T47D (cell line): ENCODE measurements around the gene DUT.

Experiments used
- DNase-seq, 2 experiments: peaks; one replicate each; pipeline versions ENCODE4 v3.0.0 to v3.0.0-alpha.2; 2011 to 2012; ENCODE audit warnings: low read depth in 1 of 2, low spot score in 1 of 2
- JUND ChIP-seq: IDR thresholded peaks from 2 replicates; pipeline ENCODE4 v1.6.1; 2012; ENCODE audit warnings: low read depth
- in situ Hi-C: cut with HindIII; loops from 2 replicates; pipeline ENCODE4 v1.10.0; 2016; ENCODE audit warnings: low sequenced_read_pairs, low pct_unique_long_range_greater_than_20kb

DUT gene

DNA sequence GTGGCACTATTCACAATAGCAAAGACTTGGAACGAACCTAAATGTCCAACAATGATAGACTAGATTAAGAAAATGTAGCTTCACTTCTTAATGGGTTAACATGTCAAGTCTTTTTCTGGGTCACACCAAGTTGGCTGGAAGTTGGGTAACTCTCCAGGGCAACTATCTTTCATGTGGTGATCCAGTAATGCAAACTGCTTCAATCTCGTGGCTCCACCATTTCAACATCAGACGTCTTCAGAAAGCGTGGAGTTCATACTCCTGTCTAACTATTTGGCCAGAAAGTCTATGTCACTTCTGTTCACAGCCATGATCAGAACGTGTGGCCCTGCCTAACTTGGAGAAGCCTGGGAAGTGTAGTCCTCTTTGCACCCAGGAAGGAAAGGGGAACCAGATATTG, 32.2 kb downstream of the DUT start:
- in situ Hi-C loops: no loop called here
- no peak for TF ChIP-seq JUND
- no peak for DNase-seq

DNA sequence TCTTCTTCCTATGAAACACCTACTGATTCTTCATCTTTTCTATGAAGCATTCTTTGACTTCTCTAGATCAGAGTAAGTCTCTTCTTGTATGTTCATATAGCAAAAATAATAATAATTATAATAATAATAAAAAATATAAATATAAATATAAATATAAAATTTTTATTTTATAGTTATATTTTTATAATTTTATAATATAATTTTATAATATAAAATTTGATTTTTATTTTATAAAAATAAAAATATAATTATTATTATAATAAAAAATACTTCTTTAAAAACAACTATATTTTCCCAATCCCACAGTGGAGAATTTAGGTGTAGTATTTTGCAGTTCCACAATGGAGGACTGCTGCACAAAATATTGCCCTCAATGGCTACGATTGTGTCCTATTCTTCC, 34.3 kb downstream of the DUT start:
- DNase-seq: no peak
- TF ChIP-seq JUND: no peak
- in situ Hi-C loops: no loop called here

DNA sequence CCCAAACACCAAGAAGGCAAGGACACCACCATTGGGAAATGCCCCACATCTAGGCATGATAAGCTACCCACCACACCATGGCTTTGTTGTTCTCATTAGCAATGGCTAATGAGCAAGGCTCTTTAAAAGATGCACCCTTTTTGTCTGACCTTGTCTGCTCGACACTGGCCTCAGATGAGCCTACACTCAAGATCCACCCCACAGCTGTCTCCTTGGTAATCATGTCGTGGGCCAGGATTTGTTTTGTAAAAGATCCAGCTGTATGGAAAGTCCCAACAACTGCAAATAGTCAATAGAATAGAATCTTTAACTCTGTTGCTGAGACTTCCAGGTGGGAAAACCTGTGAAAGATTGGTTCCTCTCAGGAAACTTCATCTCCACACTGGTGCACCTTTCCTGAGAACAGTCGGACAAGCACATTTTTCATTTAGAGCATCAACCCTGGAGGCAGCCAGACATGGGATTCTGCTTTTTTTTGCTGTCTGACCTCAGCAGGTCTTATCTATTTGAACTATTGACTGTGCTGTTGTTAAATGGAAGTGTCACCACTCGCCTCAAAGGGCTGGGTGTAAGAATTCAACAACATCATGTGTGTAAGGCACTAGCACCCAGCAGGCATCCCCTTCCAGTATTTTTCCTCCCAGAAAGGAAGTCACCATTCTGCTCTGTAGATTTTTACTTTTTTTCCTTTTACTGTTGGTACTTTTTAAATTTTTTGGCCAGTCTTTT, 35.5 kb downstream of the DUT start:
- no peak for TF ChIP-seq JUND

DNA sequence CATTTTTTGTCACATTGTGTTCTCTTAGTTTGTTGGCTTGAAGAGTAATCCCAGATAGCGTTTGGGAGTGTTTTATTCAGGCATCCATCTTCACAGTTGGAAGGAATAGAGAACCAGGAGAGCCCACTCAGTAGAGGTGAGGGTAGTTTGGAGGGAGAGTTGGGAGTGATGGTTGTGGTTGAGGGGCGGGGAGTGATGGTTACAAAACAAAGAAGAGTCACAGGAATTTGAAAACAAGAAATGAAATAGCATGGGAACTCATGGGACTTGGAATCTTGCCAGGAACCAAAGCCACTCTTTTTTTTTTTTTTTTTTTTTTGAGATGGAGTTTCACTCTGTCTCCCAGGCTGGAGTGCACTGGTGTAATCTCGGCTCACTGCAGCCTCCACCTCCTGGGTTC, 36.3 kb downstream of the DUT start:
- TF ChIP-seq JUND: no peak
- DNase-seq: no peak
- in situ Hi-C loops: no loop called here

More for the DNA sequence above, 35.5 kb downstream of the DUT start:
- no peak for DNase-seq
- in situ Hi-C loops: no loop called here

DNA sequence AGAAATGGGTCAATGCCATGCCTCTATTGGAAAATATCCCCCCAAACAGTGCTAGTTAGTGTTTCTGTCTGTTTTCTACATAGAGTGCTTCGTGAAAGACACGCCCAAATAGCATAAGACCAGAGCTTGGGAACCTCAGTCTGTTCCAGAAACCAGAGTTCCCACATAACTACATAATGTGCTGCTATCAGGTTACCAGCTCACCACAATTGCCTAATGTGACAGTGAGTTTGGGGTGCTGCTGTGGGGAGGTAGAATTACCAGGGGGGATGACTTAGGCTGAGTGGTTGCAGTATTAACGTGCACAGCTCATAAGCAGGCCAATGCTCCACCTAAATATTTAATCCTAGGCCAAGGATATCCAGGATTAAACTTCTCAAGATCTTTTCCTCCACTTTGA, 39.2 kb downstream of the DUT start:
- no peak for DNase-seq
- TF ChIP-seq JUND: no peak
- in situ Hi-C loops: no loop called here

DNA sequence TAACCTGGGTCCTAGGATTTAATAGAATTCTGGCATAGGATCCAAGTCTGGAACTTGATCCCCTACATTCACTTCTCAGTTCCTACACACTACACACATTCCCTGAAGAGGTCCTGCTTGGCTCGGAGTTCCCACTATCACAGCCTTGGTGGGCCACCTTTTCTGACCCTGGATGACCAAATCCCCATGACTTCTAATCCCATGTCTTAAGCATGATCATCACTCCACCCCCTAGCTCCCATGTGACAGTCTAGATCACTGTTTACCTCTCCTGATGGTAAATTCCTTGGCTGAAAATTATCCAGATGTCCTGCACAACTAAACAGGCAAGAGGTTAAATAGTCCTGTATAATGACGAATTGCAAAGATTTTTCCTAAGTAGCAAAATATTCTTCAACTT, 40.3 kb downstream of the DUT start:
- TF ChIP-seq JUND: no peak
- in situ Hi-C loops: no loop called here
- no peak for DNase-seq

DNA sequence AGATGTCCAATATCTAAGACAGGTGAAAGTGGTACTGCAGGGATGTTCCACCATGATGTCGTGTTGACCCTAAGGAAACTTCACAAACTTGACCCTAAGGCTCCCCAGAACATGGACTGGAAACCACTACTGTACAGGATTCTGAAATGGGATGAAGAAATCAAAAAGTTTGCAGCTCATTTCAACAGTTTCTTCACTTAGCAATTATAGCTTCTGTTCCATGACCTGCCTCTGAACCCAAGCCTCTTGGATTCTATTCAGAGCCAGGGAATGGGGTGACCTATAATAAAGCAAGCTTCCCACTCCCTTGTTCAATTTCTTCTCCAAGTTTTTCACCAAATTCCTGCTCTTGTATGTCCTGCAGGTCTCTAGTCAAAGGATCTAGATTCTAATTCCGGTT, 40.7 kb downstream of the DUT start:
- in situ Hi-C loops: no loop called here

DNA sequence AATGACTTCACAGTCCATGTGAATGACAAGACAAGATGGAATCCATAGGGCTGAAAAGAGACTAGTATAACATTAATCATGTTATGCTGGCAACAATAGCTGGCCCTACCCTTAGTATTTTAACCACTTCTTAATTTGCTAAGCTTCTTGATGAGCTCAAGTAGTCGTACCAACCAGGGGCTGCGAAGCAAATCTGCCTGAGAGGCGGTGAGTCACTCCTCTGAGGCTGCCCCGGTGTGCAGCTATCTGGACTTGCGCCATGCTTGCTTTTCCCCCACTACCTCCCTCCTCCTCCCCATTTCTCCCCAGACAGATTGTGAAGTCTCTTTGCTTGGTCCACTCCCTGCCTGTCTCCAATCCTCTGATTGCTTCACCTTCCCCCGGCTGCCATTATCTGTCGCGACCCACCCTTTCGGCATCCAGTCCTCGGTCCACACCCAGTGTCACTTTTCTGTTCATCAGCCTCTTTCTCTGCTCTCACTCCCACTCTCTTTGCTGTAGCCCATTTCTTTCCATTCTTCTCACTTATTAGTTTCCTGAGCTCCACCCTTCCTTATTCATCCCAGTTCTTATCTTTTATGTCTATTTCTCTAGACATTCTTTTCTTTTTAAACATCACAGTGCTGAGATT, 42.7 kb downstream of the DUT start:
- no peak for DNase-seq
- in situ Hi-C loops: no loop called here
- no peak for TF ChIP-seq JUND

More for the DNA sequence above, 40.7 kb downstream of the DUT start:
- no peak for DNase-seq
- no peak for TF ChIP-seq JUND

DNA sequence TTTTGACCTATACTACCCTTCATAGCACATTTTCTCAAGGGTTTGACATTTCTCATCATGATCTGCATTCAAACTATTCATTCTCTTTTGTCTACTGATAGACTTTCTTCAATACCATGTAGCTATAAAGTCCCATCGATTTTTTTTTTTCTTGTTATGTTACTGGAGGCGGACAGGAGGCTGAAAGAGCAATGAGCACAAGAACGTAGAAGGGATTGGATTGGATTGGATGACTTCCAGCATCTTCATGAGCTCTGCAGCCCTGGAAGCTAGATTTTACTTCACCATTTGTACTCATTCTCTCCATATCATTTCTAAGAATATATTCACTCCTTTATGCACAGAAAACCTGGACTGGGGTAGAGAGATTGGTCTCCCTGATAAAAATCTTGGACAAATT, 43.2 kb downstream of the DUT start:
- in situ Hi-C loops: no loop called here
- no peak for TF ChIP-seq JUND
- no peak for DNase-seq

DNA sequence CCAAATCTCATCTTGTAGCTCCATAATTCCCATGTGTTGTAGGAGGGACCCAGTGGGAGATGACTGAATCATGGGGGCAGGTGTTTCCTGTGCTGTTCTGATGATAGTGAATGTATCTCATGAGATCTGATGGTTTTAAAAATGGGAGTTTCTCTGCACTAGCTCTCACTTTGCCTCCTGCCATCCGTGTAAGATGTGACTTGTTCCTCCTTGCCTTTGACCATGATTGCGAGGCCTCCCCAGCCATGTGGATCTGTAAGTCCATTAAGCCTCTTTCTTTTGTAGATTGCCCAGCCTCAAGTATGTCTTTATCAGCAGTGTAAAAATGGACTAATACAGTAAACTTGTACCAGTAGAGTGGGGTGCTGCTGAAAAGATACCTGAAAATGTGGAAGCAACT, 44.5 kb downstream of the DUT start:
- DNase-seq: no peak
- no peak for TF ChIP-seq JUND
- in situ Hi-C loops: no loop called here

DNA sequence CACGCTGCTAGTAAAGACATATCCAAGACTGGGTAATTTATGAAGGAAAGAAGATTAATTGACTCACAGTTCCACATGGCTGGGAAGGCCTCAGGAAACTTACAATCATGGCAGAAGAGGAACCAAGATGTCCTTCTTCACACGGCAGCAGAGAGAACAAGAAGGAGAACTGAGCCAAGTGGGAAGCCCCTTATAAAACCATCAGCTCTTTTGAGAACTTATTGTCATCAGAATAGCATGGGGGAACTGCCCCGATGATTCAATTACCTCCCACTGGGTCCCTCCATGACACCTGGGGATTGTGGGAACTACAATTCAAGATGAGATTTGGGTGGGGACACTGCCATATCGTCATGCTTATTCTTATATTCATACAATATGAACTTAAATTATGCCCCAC, 49.0 kb downstream of the DUT start:
- DNase-seq: no peak
- TF ChIP-seq JUND: no peak
- in situ Hi-C loops: no loop called here

DNA sequence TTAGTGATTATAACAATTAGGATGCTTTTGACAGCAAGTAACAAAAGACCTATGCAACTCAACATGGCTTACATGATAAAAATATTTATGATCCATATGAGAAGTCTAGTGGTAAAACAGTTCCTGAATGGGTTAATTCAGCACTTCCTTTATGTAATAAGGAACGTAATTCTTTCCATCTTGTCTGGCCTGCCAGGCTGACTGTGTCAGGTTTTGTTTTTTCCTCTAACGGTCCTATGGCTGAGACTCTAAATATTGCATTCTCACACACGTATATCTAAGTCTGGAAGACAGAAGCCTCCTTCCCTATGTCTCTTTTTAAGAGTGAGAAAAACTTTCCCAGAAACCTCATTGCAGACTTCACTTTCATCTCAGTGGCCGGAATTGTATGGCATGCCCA, 50.6 kb downstream of the DUT start:
- no peak for TF ChIP-seq JUND
- in situ Hi-C loops: no loop called here

DNA sequence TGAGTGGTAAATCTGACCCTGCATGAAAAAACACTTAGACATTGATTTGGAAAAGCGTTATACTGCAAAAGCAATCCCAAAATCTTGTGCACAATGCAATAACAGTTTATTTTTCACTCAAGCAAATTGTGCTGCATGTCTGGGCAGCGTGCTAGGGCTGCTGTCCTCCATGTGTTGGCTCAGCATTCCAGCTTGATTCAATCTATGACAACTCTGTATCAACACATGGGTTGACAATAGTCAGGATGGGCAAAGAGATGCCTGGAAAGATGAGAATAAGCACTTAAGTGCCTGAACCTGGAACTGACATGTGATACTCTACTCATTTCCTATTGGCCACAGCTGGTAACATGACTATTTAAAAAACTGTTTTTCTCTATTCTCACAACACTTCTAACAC, 51.8 kb downstream of the DUT start:
- DNase-seq: no peak
- in situ Hi-C loops: no loop called here
- TF ChIP-seq JUND: no peak

More for the DNA sequence above, 50.6 kb downstream of the DUT start:
- no peak for DNase-seq

DNA sequence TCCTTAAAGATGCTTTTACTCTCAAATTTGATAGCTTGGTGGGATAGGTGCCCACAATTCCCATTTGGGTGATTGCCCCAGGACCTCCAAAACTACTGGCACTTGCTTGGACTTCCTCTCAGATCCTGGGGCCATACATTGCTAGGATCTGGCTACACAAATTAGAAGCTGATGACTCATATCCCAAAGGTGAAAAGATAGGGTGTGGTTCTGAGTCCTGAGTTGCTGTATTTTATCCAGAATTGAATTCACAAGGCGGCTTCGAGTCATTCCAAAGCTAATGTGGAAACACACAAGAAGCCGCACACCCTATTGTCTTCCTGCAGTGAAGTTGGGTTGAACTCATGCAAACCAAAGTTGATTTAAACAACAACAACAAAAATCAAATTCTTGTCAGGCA, 53.4 kb downstream of the DUT start:
- in situ Hi-C loops: no loop called here
- TF ChIP-seq JUND: no peak
- no peak for DNase-seq
